SW 1271 (cell line): ENCODE results near the gene DDI2.
"Not testable (repeated sequence)": the region's sequence is repeated elsewhere in the genome, so short reads cannot be mapped to it uniquely, and the experiment has no call there.

Experiments
- DNase-seq, 2 experiments: peaks; one replicate each; lab custom pipeline; 2025; lab: John Stamatoyannopoulos, UW

DDI2 gene

GRCh38 chr1:15678578-15678977 is 61.3 kb downstream of the DDI2 start:
- peak; percentile 54 to 67 for DNase-seq

GRCh38 chr1:15680131-15680530 is 62.9 kb downstream of the DDI2 start:
- no peak for DNase-seq

GRCh38 chr1:15680561-15681348 is 63.5 kb downstream of the DDI2 start:
- DNase-seq: peak in 1 of 2 experiments; percentile 19

- DNase-seq: no peak
These were observed 64.4 kb downstream of the DDI2 start for GRCh38 chr1:15681349-15682292.

- DNase-seq: no peak
These were observed 65.7 kb downstream of the DDI2 start for GRCh38 chr1:15682936-15683341.

GRCh38 chr1:15683345-15684039 is 66.2 kb downstream of the DDI2 start:
- DNase-seq: no peak

GRCh38 chr1:15684042-15684461 is 66.8 kb downstream of the DDI2 start, which contains the start of gene PLEKHM2:
Gene PLEKHM2, plus strand, starts transcription at chr1:15684320. Its CDS starts 239 bp downstream, at chr1:15684559.
- DNase-seq: no peak

GRCh38 chr1:15684468-15685291 is 67.4 kb downstream of the DDI2 start:
- DNase-seq: no peak

GRCh38 chr1:15685820-15686219 is 68.6 kb downstream of the DDI2 start:
- DNase-seq: no peak

- DNase-seq: no peak
These were observed 70.2 kb downstream of the DDI2 start for GRCh38 chr1:15687446-15687845.

GRCh38 chr1:15690317-15690716 is 73.1 kb downstream of the DDI2 start:
- DNase-seq: no peak

- DNase-seq: no peak
These were observed 74.3 kb downstream of the DDI2 start for GRCh38 chr1:15691434-15692032.

GRCh38 chr1:15692121-15692682 is 74.9 kb downstream of the DDI2 start:
- no peak for DNase-seq

- no peak for DNase-seq
These were observed 76.1 kb downstream of the DDI2 start for GRCh38 chr1:15693371-15693770.

GRCh38 chr1:15696956-15697521 is 79.8 kb downstream of the DDI2 start:
- no peak for DNase-seq

- no peak for DNase-seq
These were observed 80.9 kb downstream of the DDI2 start for GRCh38 chr1:15698201-15698600.

GRCh38 chr1:15699321-15699720 is 82.1 kb downstream of the DDI2 start:
- not testable (repeated sequence) for DNase-seq

- DNase-seq: no peak
These were observed 83.2 kb downstream of the DDI2 start for GRCh38 chr1:15700508-15700907.

- no peak for DNase-seq
These were observed 84.5 kb downstream of the DDI2 start for GRCh38 chr1:15701784-15702183.
